Colonic mucosa (tissue), 4 donors: ENCODE measurements around the gene ISM1. TPM values are rescaled to one million over a fixed set of nuclear protein-coding genes. Genes with fewer than 3 reads are reported as not detected.

ENCODE experiments used
- DNase-seq: peaks from one replicate; pipeline ENCODE4 v3.0.0-alpha.2; 2020
- H3K27ac ChIP-seq: fragments of 200-600 bp; one replicate; pipeline ENCODE4 v1.8.0; 2021
- H3K27me3 ChIP-seq: fragments of 200-600 bp; one replicate; pipeline ENCODE4 v1.8.0; 2021
- H3K36me3 ChIP-seq: fragments of 200-600 bp; one replicate; pipeline ENCODE4 v1.8.0; 2021
- H3K4me1 ChIP-seq: fragments of 200-600 bp; one replicate; pipeline ENCODE4 v1.8.0; 2021; ENCODE audit warnings: mild to moderate bottlenecking
- H3K4me3 ChIP-seq: fragments of 200-600 bp; one replicate; pipeline ENCODE4 v1.8.0; 2021
- H3K9ac ChIP-seq, 2 donors: one replicate each; pipeline ENCODE4 v1.7.0; 2013; ENCODE audit warnings: control low read depth in 2 of 2, low read depth in 2 of 2, low read length in 2 of 2
- H3K9me3 ChIP-seq: fragments of 200-600 bp; one replicate; pipeline ENCODE4 v1.8.0; 2021
- intact Hi-C: fragments of 100-400 bp; cut with DNase I; formaldehyde crosslinking; loops from one replicate; pipeline ENCODE4 v1.14.1; 2022
- total RNA-seq, 2 donors: library from RNA; stranded (reverse); fragmentation: NEBNext Ultra II Directional in 1 of 2; extraction: Animal tissue kit (Norgen Biotek cat#: 25700) in 1 of 2; gene quantifications; one replicate each; pipeline ENCODE4 v1.2.1, GENCODE V29; 2021
- TF ChIP-seq, protein P1 (sequence below): fragments of 200-600 bp; IDR thresholded peaks from one replicate; pipeline ENCODE4 v1.8.0; 2022; ENCODE audit warnings: antibody characterized with exemption, mild to moderate bottlenecking
- donor health status: healthy.
- donor health status: DM: no; HTN: no; CAD: no.
- donor health status: DM: no; HTN: no; CAD: no.

Gene ISM1
- total RNA-seq, 2 donors from 2014 or later = 0.42 TPM; not detected in 1

DNA sequence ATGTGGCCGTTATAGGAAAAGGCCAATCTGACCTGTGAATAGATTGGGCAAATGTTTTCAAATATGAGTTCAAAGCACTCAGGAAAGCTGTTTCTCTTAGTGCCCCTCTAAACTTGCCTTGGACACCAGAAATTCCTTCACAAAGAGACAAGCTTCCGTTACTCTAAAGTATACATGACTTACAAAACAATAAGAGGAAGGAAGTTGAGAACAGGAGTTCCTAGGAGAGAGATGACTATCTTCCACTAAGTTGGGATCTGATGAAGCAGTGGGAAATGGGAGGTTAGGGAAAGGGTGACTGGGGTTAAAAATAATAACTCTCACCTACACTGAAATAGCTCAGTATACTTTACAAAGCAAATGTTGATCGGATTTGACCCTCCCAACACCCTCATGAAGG lies 50.0 kb downstream of the ISM1 start:
- intact Hi-C loops = no loop called here
- H3K4me3 ChIP-seq = no peak overlapping the region
- no peak overlapping the region for H3K27ac ChIP-seq
- H3K36me3 ChIP-seq = no peaks in the 10 kb centered on the region
- no peaks in the 10 kb centered on the region for H3K27me3 ChIP-seq
- TF ChIP-seq, protein P1, sequence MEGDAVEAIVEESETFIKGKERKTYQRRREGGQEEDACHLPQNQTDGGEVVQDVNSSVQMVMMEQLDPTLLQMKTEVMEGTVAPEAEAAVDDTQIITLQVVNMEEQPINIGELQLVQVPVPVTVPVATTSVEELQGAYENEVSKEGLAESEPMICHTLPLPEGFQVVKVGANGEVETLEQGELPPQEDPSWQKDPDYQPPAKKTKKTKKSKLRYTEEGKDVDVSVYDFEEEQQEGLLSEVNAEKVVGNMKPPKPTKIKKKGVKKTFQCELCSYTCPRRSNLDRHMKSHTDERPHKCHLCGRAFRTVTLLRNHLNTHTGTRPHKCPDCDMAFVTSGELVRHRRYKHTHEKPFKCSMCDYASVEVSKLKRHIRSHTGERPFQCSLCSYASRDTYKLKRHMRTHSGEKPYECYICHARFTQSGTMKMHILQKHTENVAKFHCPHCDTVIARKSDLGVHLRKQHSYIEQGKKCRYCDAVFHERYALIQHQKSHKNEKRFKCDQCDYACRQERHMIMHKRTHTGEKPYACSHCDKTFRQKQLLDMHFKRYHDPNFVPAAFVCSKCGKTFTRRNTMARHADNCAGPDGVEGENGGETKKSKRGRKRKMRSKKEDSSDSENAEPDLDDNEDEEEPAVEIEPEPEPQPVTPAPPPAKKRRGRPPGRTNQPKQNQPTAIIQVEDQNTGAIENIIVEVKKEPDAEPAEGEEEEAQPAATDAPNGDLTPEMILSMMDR = no peak
- H3K9ac ChIP-seq = no peak overlapping the region
- H3K9me3 ChIP-seq = no peaks in the 10 kb centered on the region
- no peaks in the 10 kb centered on the region for H3K4me1 ChIP-seq
- DNase-seq = no peak

DNA sequence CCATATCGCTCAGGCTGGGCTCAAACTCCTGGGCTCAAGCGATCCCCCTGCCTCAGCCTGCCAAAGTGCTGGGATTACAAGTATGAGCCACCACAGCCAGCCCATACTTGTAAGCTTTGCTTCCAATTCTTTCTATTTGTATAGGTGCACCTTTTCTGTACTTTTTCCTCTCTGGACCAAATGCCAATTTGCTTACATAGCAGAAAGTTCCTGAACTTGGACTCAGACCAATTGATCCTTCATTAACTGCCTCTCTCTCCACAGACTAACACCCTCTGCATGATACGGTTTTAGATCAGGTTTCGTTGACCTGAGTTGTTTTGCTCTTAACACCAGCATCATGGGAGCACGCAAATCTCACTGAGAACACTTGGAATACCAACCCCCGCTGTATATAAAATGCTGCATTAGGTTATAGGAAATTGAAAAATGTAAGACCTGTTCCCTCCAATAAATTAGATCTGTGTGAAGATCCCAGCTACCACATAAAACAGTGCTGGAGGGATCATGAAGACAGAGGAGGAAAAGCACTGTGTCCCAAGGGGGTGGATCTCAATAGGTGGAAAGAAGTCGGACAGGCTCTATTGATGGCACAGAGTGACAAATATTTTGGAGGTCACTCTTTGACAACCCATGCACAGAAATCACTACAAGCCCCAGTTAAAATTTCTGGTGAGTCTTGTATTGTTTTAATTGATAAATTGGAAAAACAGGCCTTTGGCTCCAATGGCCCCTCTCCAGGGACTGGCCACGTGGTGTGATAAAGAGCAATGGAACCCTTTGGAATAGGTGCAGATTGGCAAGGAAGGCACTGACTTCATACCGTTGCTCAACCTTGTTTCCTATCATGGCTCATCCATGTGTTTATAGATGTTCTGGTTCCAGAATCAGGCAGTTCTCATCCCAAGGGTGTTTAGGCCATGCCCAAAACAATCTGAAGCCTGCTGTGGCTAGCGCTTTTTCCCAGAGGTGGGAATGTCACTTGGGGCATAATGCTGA lies 51.2 kb downstream of the ISM1 start:
- Histone ChIP-seq H3K36me3 (no peaks in the 10 kb centered on the region), H3K27ac (no peak overlapping the region), H3K4me1 (no peaks in the 10 kb centered on the region), H3K9ac (no peak overlapping the region), H3K4me3 (no peak overlapping the region), H3K27me3 (no peaks in the 10 kb centered on the region), H3K9me3 (no peaks in the 10 kb centered on the region)
- intact Hi-C loops = no loop called here
- TF ChIP-seq, protein P1 = no peak
- DNase-seq = no peak

DNA sequence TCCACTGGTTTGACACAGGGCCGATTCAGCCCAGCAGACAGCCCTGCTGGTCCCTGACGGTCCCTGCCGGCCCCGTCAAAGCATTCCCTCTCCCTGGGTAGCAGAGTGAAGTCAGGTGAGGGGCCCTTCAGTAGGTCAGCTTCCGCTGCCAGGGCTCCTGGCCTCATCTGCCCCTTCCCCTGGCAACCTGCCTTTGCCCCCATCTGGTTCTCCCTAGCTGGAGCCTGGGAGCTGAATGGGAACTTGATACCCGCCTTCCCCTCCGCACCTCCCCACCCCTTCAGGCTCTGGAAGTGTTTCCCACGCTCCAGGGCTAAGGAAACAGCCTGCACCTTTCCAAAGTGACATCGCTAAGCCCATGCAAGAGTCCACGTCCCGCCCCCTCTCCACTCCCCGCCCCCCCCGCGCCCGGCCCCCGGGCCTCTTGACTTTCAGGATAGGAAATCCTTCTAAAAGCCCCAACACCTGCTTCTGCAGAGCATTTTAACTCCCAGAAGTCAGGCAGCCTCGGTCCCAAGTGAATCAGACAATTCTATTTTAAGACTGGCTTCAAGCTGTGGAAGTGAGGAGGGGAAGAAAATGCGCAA lies 53.3 kb downstream of the ISM1 start:
- intact Hi-C loops = no loop called here
- no peaks in the 10 kb centered on the region for H3K27me3 ChIP-seq
- H3K9ac ChIP-seq = no peak overlapping the region
- DNase-seq = no peak
- TF ChIP-seq, protein P1 = no peak
- no peak overlapping the region for H3K27ac ChIP-seq
- no peaks in the 10 kb centered on the region for H3K36me3 ChIP-seq
- no peaks in the 10 kb centered on the region for H3K9me3 ChIP-seq
- no peak overlapping the region for H3K4me3 ChIP-seq
- H3K4me1 ChIP-seq = no peaks in the 10 kb centered on the region

DNA sequence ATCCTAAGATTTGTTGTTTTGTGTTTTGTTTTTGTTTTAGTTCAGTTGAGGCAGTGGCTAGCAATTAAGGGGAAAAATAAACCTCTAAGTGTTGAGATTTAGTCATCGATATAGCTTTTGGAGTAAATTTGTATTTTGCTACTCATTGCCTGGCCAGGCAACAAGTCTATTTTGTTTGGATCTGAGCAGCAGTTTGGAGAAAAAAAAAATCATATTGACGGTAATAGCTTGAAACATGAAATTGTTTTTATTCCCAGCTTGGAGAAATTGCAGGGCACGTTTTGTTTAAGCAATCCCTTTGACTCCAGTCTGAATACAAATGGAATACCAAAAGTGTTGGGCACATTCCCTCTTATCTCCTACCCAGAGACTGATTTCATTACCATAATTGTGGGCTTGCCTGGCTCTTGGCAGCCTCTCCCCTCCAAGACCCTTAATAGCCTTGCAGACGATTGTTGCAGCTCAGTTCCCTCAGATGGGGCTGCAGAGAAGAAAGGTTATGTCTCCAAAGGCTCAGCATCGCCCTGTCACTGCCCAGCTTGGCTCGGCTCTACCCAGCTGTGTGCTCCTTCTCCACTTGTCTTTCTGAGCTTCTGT lies 56.0 kb downstream of the ISM1 start:
- H3K9me3 ChIP-seq = no peaks in the 10 kb centered on the region
- no peak for DNase-seq
- intact Hi-C loops = no loop called here
- H3K27me3 ChIP-seq = no peaks in the 10 kb centered on the region
- H3K9ac ChIP-seq = no peak overlapping the region
- TF ChIP-seq, protein P1 = no peak
- H3K4me3 ChIP-seq = no peak overlapping the region
- no peaks in the 10 kb centered on the region for H3K36me3 ChIP-seq
- no peaks in the 10 kb centered on the region for H3K4me1 ChIP-seq
- no peak overlapping the region for H3K27ac ChIP-seq

DNA sequence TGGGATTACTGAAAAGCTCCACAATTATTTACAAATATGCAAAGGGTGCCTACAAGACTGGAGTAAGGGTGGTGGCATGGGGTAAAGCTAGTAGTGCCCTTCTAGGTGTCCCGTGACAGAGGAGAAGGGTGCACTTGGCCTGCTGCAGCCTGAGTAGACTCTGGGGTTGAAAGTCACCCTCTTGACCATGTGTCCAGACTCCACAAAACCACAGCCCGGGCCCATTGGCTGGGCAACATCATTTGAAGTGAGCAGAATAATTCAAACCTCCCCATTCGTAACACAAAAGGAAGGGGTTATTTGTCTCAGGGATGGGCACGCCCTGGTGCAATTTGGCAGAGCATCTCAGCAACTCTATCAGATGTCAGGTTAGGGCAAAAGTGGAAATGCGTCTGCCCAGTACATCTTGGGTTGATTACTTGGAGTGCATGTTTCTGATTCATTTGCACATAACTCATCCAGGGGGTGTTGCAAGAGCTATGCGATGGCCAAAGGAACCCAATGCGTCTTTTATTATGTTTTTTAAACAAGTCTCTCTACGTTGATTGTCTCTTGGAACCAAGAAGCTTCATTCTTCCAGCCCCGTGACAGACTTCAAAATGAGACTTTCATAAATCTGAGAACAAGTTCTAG lies 56.7 kb downstream of the ISM1 start:
- no peak overlapping the region for H3K27ac ChIP-seq

More for the DNA sequence above, 56.7 kb downstream of the ISM1 start:
- TF ChIP-seq, protein P1 = no peak
- Histone ChIP-seq H3K36me3 (no peaks in the 10 kb centered on the region), H3K4me1 (no peaks in the 10 kb centered on the region), H3K4me3 (no peak overlapping the region), H3K9ac (no peak overlapping the region), H3K27me3 (no peaks in the 10 kb centered on the region), H3K9me3 (no peaks in the 10 kb centered on the region)
- DNase-seq = no peak
- intact Hi-C loops = no loop called here
